PC-3 (cell line): ENCODE measurements around the gene ZNF496. TPM values are rescaled to one million over a fixed set of nuclear protein-coding genes. Genes with fewer than 3 reads are reported as not detected.

ENCODE experiments used
- ATAC-seq: fragments of 200-7000 bp; cut with Tn5 transposase; 2 replicates; pipeline ENCODE4 v1.9.1; 2020; ENCODE audit warnings: mild to moderate bottlenecking, moderate library complexity
- BruUV-seq: library from RNA; stranded (reverse); fragments of 400-500 nt; replicated peaks from 2 replicates; lab custom pipeline; 2021; lab: Mats Ljungman, UMichigan
- CTCF ChIA-PET: fragments of 300-600 bp; sonication (Branson Sonifier 250); formaldehyde crosslinking; loops from one replicate; lab custom pipeline; 2022; ENCODE audit warnings: antibody characterized with exemption; lab: Charles Lee
- POLR2A ChIA-PET: fragments of 300-600 bp; sonication (Branson Sonifier 250); formaldehyde crosslinking; loops from one replicate; lab custom pipeline; 2022; ENCODE audit warnings: antibody characterized with exemption; ENCODE audit not compliant: unreplicated experiment; lab: Charles Lee
- DNase-seq: peaks from one replicate; pipeline ENCODE4 v3.0.0-alpha.2; 2015
- H2AFZ ChIP-seq: fragments of 300-600 bp; sonication (generic); 2 replicates; pipeline ENCODE4 v1.6.0; 2016; ENCODE audit warnings: antibody characterized with exemption, low read length
- H3F3A ChIP-seq: fragments of 300-600 bp; sonication (generic); one replicate; pipeline ENCODE4 v1.6.0; 2017; ENCODE audit warnings: antibody characterized with exemption, low read length, control low read depth, mild to moderate bottlenecking; ENCODE audit not compliant: unreplicated experiment
- H3K27ac ChIP-seq: fragments of 300-600 bp; sonication (generic); 2 replicates; pipeline ENCODE4 v1.5.1; 2016; ENCODE audit warnings: mild to moderate bottlenecking, low read length
- H3K27me3 ChIP-seq: fragments of 300-600 bp; sonication (generic); 2 replicates; pipeline ENCODE4 v1.6.1; 2016; ENCODE audit warnings: low read length, mixed read lengths
- H3K36me3 ChIP-seq: fragments of 300-600 bp; sonication (generic); 2 replicates; pipeline ENCODE4 v1.6.1; 2016; ENCODE audit warnings: low read depth, mixed run types, low read length, mixed read lengths
- H3K4me1 ChIP-seq: fragments of 300-600 bp; sonication (generic); 2 replicates; pipeline ENCODE4 v1.5.1; 2016; ENCODE audit warnings: low read length; ENCODE audit not compliant: insufficient read depth
- H3K4me2 ChIP-seq: fragments of 300-600 bp; sonication (generic); 2 replicates; pipeline ENCODE4 v1.6.0; 2016; ENCODE audit warnings: low read length
- H3K4me3 ChIP-seq: fragments of 300-600 bp; sonication (generic); 2 replicates; pipeline ENCODE4 v1.5.1; 2016; ENCODE audit warnings: mild to moderate bottlenecking, low read length, mixed read lengths
- H3K79me2 ChIP-seq: fragments of 300-600 bp; sonication (generic); 2 replicates; pipeline ENCODE4 v1.6.1; 2017; ENCODE audit warnings: low read length, mixed read lengths
- H3K9ac ChIP-seq: fragments of 300-600 bp; sonication (generic); 2 replicates; pipeline ENCODE4 v1.6.0; 2016; ENCODE audit warnings: mild to moderate bottlenecking, low read length
- H3K9me2 ChIP-seq: fragments of 300-600 bp; sonication (generic); replicated peaks from 2 replicates; pipeline ENCODE4 v1.6.1; 2016; ENCODE audit warnings: mixed run types, low read length, mixed read lengths
- H3K9me3 ChIP-seq: fragments of 300-600 bp; sonication (generic); 2 replicates; pipeline ENCODE4 v1.6.1; 2016; ENCODE audit warnings: low read length, mixed read lengths
- H4K20me1 ChIP-seq: fragments of 300-600 bp; sonication (generic); 2 replicates; pipeline ENCODE4 v1.6.1; 2016; ENCODE audit warnings: low read length, mixed read lengths
- CTCF ChIP-seq: fragments of 300-600 bp; sonication (generic); conservative IDR thresholded peaks from 2 replicates; pipeline ENCODE4 v1.5.1; 2017; ENCODE audit warnings: antibody characterized with exemption, low read depth, mild to moderate bottlenecking, low read length
- EZH2 ChIP-seq: fragments of 300-600 bp; sonication (generic); IDR thresholded peaks from one replicate; pipeline ENCODE4 v1.6.1; 2017; ENCODE audit warnings: antibody characterized with exemption, mild to moderate bottlenecking, low read length; ENCODE audit not compliant: unreplicated experiment
- EZH2phosphoT487 ChIP-seq: fragments of 300-600 bp; sonication (generic); IDR thresholded peaks from 2 replicates; pipeline ENCODE4 v1.6.1; 2018; ENCODE audit warnings: mild to moderate bottlenecking, antibody characterized with exemption, low read length, borderline replicate concordance
- intact Hi-C: fragments of 100-400 bp; cut with micrococcal nuclease; formaldehyde crosslinking; loops from 2 replicates; pipeline ENCODE4 v1.9.0; 2023
- total RNA-seq: library from RNA; depleted of rRNA; stranded (reverse); fragments of >200 nt; gene quantifications from 2 replicates; pipeline ENCODE4 v1.2.3, GENCODE V29; 2014

The ZNF496 gene
- total RNA-seq, 1 experiment from 2014 or later, result 79.4 TPM

DNA sequence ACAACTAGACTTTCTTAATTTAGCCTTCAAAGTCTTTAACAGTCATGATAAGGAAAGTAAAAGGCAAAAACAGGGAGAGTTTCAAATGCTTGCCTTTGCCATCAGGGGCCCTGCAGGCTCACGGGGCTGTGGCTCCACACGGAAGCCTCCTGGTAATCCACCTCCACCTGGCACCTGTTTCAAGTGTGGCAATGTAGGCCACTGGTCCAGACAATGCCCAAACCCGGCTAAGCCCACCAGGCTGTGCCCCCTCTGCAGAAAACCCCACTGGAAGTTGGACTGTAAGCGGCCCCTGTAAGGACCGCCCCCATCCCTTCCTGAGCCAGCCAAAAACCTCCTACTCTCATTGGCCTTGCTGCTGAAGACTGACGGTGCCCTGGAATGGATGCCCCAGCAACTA lies 43.3 kb downstream of the ZNF496 start:
- CTCF ChIA-PET, result no interaction called here
- Histone ChIP-seq H3K4me1 (no peaks in the 10 kb centered on the region), H3F3A (no peaks in the 10 kb centered on the region), H3K9ac (no peak overlapping the region), H2AFZ (no peak overlapping the region), H3K79me2 (no peaks in the 10 kb centered on the region), H3K9me2 (no peaks in the 10 kb centered on the region), H3K27ac (no peak overlapping the region), H3K4me2 (no peak overlapping the region), H3K36me3 (no peaks in the 10 kb centered on the region), H4K20me1 (no peaks in the 10 kb centered on the region), H3K4me3 (no peak overlapping the region), H3K27me3 (no peaks in the 10 kb centered on the region), H3K9me3 (no peaks in the 10 kb centered on the region)
- POLR2A ChIA-PET, result no interaction called here
- TF ChIP-seq EZH2phosphoT487 (no peak), CTCF (no peak), EZH2 (no peak)
- intact Hi-C loops, result no loop called here
- no TSS peak for BruUV-seq
- no peak for ATAC-seq
- no peak for DNase-seq

- ChIA-PET CTCF (no interaction called here), POLR2A (no interaction called here)
- Histone ChIP-seq H3K79me2 (no peaks in the 10 kb centered on the region), H3K27me3 (no peaks in the 10 kb centered on the region), H3K9ac (no peak overlapping the region), H3K36me3 (no peaks in the 10 kb centered on the region), H3K4me3 (no peak overlapping the region), H3K4me2 (no peak overlapping the region), H3K9me2 (no peaks in the 10 kb centered on the region), H3K4me1 (no peaks in the 10 kb centered on the region), H4K20me1 (no peaks in the 10 kb centered on the region), H2AFZ (no peak overlapping the region), H3F3A (no peaks in the 10 kb centered on the region), H3K27ac (no peak overlapping the region), H3K9me3 (no peaks in the 10 kb centered on the region)
- intact Hi-C loops, result no loop called here
- DNase-seq (peak; percentile 36), ATAC-seq (no peak)
- BruUV-seq, result no TSS peak
- no peak for TF ChIP-seq EZH2phosphoT487
- TF ChIP-seq CTCF, result peak; percentile 67
- no peak for TF ChIP-seq EZH2
These were observed 44.2 kb downstream of the ZNF496 start for GRCh38 chr1:247287460-247287859.

GRCh38 chr1:247286134-247286670 lies 45.5 kb downstream of the ZNF496 start:
- ATAC-seq (no peak), DNase-seq (no peak)
- Histone ChIP-seq H3K9me2 (no peaks in the 10 kb centered on the region), H3K27me3 (no peaks in the 10 kb centered on the region), H3K4me1 (no peaks in the 10 kb centered on the region), H3K4me2 (no peak overlapping the region), H3K27ac (no peak overlapping the region), H4K20me1 (no peaks in the 10 kb centered on the region), H3F3A (no peaks in the 10 kb centered on the region), H2AFZ (no peak overlapping the region), H3K4me3 (no peak overlapping the region), H3K9ac (no peak overlapping the region), H3K36me3 (no peaks in the 10 kb centered on the region), H3K9me3 (no peaks in the 10 kb centered on the region), H3K79me2 (no peaks in the 10 kb centered on the region)
- no TSS peak for BruUV-seq
- TF ChIP-seq EZH2 (no peak), CTCF (no peak), EZH2phosphoT487 (no peak)
- ChIA-PET POLR2A (interaction anchor here (0.7 kb wide), 1 partner anchor 75 kb away, joined by 5 read pairs; no protein-coding TSS in a partner anchor), CTCF (no interaction called here)
- intact Hi-C loops, result no loop called here
